Uterus (tissue), 4 donors: ENCODE results near the gene SCGB3A2. TPM values are rescaled to one million over a fixed set of nuclear protein-coding genes. Genes with fewer than 3 reads are reported as not detected.

Source experiments
- DNase-seq, 2 donors: peaks; one replicate each; pipeline ENCODE4 v3.0.0-alpha.2; 2019 to 2020
- H3K27ac ChIP-seq, 2 donors: fragments of 200-600 bp; sonication (generic); 1 replicate in 1 of 2; 2 replicates in 1 of 2; pipeline ENCODE4 v1.5.1; 2016 to 2018
- H3K27me3 ChIP-seq, 2 donors: fragments of 200-600 bp; sonication (generic); one replicate each; pipeline ENCODE4 v1.5.1; 2018 to 2019; ENCODE audit warnings: control low read depth in 1 of 2
- H3K36me3 ChIP-seq, 2 donors: fragments of 200-600 bp; sonication (generic); one replicate each; pipeline ENCODE4 v1.5.1; 2019; ENCODE audit warnings: control low read depth in 1 of 2
- H3K4me1 ChIP-seq, 2 donors: fragments of 200-600 bp; sonication (generic); one replicate each; pipeline ENCODE4 v1.5.1; 2018 to 2019; ENCODE audit warnings: control low read depth in 1 of 2
- H3K4me3 ChIP-seq, 2 donors: fragments of 200-600 bp; sonication (generic); 1 replicate in 1 of 2; 2 replicates in 1 of 2; pipeline ENCODE4 v1.5.1; 2018 to 2019; ENCODE audit warnings: mild to moderate bottlenecking in 1 of 2
- H3K9me3 ChIP-seq, 2 donors: fragments of 200-600 bp; sonication (generic); one replicate each; pipeline ENCODE4 v1.5.1; 2019; ENCODE audit warnings: control low read depth in 1 of 2
- CTCF ChIP-seq, 4 experiments: fragments of 200-600 bp in 2 of 4; fragments of 450-650 bp in 2 of 4; sonication (generic) in 2 of 4; IDR thresholded peaks; one replicate each; pipeline ENCODE4 v1.5.1; 2016 to 2019; ENCODE audit warnings: antibody characterized with exemption in 4 of 4, mild to moderate bottlenecking in 2 of 4, moderate library complexity in 1 of 4
- POLR2A ChIP-seq, 2 donors: fragments of 450-650 bp; IDR thresholded peaks; one replicate each; pipeline ENCODE4 v1.6.1; 2016; ENCODE audit warnings: antibody characterized with exemption in 2 of 2, mild to moderate bottlenecking in 1 of 2, moderate library complexity in 1 of 2
- intact Hi-C: fragments of 100-400 bp; cut with DNase I; formaldehyde crosslinking; loops from one replicate; pipeline ENCODE4 v1.15.1; 2023; ENCODE audit warnings: low total_unique reads
- total RNA-seq, 4 donors: library from RNA; depleted of rRNA in 3 of 4; stranded (reverse); fragments of >200 nt in 3 of 4; gene quantifications; one replicate each; pipeline versions ENCODE4 v1.1.0 to v1.2.4, GENCODE V29; 2014 to 2023
- donor health status: DM: yes; HTN: yes; CAD: no.

SCGB3A2 gene
- total RNA-seq, 4 donors from 2014 or later, result not detected

GRCh38 chr5:147851578-147851977 lies 26.9 kb upstream of the SCGB3A2 start:
- TF ChIP-seq CTCF (IDR thresholded peaks at IDR 0.05), result no peak
- TF ChIP-seq POLR2A (IDR thresholded peaks at IDR 0.05), result no peak
- H3K4me1 ChIP-seq, result no peaks in the 10 kb centered on the region
- H3K9me3 ChIP-seq, result no peaks in the 10 kb centered on the region
- no peak overlapping the region for H3K4me3 ChIP-seq
- no peak overlapping the region for H3K27ac ChIP-seq
- DNase-seq, result no peak
- no peaks in the 10 kb centered on the region for H3K27me3 ChIP-seq
- intact Hi-C loops, result no loop called here
- H3K36me3 ChIP-seq, result no peaks in the 10 kb centered on the region

- Histone ChIP-seq H3K4me3 (no peak overlapping the region), H3K9me3 (no peaks in the 10 kb centered on the region), H3K27me3 (no peaks in the 10 kb centered on the region), H3K36me3 (no peaks in the 10 kb centered on the region), H3K27ac (no peak overlapping the region), H3K4me1 (no peaks in the 10 kb centered on the region)
- DNase-seq, result no peak
- intact Hi-C loops, result no loop called here
- TF ChIP-seq CTCF (IDR thresholded peaks at IDR 0.05), result no peak
- TF ChIP-seq POLR2A (IDR thresholded peaks at IDR 0.05), result no peak
These were observed 26.1 kb upstream of the SCGB3A2 start for GRCh38 chr5:147852365-147852764.

- no peak for DNase-seq
These were observed 25.0 kb upstream of the SCGB3A2 start for GRCh38 chr5:147853372-147853987.

GRCh38 chr5:147854331-147854730 lies 24.2 kb upstream of the SCGB3A2 start:
- Histone ChIP-seq H3K4me3 (no peak overlapping the region), H3K27me3 (no peaks in the 10 kb centered on the region), H3K9me3 (no peaks in the 10 kb centered on the region), H3K27ac (no peak overlapping the region), H3K36me3 (no peaks in the 10 kb centered on the region), H3K4me1 (no peaks in the 10 kb centered on the region)
- DNase-seq, result no peak
- intact Hi-C loops, result no loop called here
- TF ChIP-seq POLR2A (IDR thresholded peaks at IDR 0.05) (no peak), CTCF (IDR thresholded peaks at IDR 0.05) (no peak)

More at GRCh38 chr5:147853372-147853987, 25.0 kb upstream of the SCGB3A2 start:
- Histone ChIP-seq H3K27me3 (no peaks in the 10 kb centered on the region), H3K4me1 (no peaks in the 10 kb centered on the region), H3K9me3 (no peaks in the 10 kb centered on the region), H3K27ac (no peak overlapping the region), H3K4me3 (no peak overlapping the region), H3K36me3 (no peaks in the 10 kb centered on the region)
- intact Hi-C loops, result no loop called here
- TF ChIP-seq POLR2A (IDR thresholded peaks at IDR 0.05) (no peak), CTCF (IDR thresholded peaks at IDR 0.05) (no peak)

GRCh38 chr5:147854894-147855773 lies 23.4 kb upstream of the SCGB3A2 start:
- Histone ChIP-seq H3K9me3 (no peaks in the 10 kb centered on the region), H3K36me3 (no peaks in the 10 kb centered on the region), H3K27me3 (no peaks in the 10 kb centered on the region), H3K4me1 (no peaks in the 10 kb centered on the region), H3K27ac (no peak overlapping the region), H3K4me3 (no peak overlapping the region)
- TF ChIP-seq CTCF (IDR thresholded peaks at IDR 0.05) (no peak), POLR2A (IDR thresholded peaks at IDR 0.05) (no peak)
- no peak for DNase-seq
- intact Hi-C loops, result no loop called here
